ENCODE measurements around the gene TIMD4.

The TIMD4 gene

DNA sequence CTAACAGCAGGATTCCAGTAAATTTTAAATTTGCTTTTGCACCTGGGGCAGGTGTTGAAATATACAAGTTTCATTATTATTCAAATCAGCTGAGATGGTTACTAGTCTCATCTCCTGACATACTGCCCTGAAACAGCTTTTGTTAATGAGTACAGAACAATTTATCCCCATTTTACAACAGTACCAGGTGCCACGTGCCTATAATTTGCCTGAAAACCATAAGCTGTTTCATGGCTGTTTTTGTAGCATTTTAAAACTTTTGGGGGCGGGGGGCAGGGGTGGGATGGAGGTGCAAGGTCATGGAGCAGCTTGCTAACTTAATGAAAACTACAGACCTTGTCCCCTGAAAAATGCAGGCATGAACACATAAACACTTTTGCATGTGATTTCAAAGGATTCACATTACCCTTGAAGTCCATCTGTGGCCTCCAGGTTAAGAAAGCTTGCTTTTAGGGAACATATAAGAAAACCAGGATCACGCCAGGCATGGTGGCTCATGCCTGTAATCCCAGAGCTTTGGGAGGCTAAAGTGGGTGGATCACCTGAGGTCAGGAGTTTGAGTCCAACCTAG, 42.1 kb downstream of the TIMD4 start:
- DNase-seq = no peak

DNA sequence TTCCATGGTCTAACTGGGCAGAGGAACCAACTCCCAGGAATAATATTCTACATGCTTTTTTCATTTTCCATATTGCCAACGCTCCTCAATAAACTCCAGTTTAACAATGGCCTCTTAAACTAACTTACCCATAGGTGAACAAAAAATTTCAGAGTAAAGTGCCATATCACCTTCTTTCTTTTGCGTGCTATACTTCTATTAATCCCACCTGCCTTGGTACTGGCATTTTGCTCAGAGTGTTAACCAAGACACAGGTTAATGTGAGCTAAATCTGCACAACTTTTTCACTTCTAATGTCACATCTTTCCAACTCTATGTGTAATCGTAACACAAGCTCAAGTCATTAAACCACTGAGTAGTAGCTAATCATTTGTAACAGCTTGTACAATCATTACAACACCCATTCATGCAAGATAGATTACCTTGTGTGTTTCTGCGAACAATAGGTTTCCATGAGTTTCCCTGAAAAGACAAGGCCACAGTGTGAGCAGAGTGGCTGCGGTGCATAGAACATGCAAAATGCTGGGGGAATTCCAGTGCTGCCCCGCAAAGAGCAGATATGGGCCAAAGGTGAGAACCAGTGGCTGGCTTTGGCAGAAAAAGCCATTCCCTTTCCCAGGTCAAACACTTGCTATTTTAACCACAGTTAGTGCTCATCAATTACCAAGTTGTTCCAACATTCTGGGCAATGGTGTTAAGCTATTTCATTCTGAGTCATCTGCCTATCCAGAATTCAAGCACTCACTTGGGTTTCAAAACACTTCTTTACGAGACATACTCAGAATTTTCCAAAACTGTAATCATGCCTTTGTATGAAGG, 42.8 kb downstream of the TIMD4 start:
- no peak for DNase-seq

DNA sequence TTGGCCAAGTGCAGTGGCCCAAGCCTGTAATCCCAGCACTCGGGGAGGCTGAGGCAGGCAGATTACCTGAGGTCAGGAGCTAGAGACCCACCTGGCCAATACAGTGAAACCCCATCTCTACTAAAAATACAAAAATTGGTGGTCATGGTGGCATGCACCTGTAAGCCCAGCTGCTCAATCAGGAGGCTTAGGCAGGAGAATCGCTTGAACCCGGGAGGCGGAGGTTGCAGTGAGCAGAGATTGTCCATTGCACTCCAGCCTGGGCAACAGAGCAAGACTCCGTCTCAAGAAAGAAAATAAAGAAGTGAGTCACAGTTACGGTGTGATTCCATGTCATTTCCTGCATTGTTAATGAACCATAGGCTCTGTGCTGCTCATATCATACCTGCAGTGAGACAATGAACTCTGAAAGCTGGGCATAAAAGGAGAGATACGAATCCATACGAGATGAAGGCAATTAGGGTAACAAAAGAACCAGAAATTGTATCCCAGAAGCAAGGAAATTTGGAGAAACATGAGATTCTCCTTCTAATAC, 44.6 kb downstream of the TIMD4 start:
- no peak for DNase-seq

DNA sequence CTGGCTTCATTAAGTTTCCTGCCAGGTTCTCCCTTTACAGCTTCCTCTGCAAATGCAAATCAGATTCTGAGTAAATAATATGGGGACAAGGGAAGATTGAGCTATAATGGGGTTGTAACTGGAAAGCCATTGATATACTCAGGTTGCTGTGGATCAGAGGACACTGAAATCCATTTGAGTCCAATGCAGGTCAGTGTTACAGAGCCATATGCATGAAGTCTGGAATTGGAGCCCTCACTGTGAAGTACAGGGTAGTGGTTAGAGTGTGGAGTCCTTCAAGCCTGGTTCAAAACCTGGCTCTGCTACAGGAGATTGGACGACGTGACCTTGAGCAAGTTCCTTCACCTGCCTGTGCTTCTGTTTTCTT, 48.7 kb downstream of the TIMD4 start:
- DNase-seq = no peak

DNA sequence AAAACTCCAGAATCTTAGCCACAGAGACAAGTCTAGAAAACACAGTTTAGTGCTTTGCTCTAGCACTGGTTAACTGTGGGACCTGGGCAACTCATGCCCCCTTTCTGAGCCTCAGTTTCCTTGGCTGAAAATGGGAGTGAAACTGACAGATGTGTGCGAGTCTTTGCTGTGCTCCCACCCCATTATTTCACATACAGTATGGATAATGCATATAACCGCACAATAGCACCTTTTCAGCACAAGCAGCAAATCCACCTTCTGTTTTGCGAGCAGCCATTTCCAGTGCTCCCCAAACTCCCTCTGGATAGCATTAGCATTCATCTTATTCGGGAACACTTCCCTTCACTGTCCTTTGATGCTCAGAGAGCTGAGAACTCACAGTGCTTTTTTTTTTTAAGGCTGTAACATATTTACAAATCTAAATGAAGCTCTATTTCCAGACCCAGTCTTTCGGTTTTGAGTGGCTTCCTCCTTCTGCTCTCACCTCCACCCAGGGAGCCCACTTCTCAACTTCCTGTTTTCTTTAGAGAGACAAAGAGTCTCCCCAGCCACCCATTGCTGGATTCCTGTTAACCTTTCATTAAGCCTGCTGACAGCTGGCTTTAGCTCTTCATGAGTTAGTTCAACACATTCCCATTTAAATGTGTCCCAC, 49.2 kb downstream of the TIMD4 start:
- DNase-seq = peak; percentile 93

DNA sequence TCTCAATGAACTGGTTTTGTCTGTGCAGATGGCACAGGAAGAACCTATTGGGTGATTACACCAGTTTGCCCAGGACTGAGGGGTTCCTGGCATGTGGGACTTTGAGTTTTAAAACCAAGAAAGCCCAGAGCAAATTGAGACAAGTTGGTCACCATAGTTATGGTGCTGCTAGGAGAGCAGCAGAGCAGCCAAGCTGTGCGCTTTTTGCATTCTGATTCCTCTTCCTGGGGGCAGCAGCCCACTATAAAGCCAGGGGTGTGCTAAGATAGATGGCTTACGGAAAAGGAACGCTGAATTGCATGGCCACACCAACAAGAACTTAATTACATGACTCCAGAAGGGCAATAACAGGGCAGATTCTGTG, 49.7 kb downstream of the TIMD4 start:
- DNase-seq = no peak

DNA sequence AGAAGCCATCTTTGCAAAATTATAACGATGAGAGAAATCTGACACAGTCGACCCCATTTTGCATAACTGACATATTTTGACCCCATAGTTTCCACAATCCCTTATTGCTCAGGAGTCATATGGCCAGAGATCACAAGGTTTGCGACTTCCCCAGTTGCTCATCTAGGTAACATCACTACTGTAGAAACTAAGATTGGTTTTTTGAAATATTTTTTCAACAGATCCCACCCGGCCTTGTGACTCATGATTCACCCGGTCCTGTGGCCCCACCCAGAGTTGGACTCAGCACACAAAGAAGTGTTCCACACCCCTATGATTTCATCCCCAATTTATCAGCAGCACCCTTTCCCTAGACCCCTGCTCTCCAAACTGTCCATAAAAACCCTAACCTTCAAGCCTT, 50.2 kb downstream of the TIMD4 start:
- no peak for DNase-seq

DNA sequence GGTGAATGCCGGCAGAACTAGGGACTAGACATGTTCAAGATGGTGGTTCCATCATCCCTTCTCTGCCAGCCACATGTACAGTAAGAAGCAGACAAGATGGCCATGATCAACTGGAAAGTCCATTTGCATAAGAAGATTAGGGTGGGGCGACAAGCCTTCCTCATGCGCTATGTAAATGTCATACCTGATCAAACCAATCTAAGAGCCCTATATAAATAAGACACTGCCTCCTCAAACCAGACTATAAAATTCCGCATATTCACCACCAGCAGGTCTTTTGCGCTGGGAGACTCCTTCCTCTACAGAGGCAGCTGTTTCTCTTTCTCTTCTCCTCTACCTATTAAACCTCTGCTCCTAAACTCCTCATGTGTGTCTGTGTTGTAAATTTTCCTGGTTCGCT, 53.8 kb downstream of the TIMD4 start:
- DNase-seq = no peak

DNA sequence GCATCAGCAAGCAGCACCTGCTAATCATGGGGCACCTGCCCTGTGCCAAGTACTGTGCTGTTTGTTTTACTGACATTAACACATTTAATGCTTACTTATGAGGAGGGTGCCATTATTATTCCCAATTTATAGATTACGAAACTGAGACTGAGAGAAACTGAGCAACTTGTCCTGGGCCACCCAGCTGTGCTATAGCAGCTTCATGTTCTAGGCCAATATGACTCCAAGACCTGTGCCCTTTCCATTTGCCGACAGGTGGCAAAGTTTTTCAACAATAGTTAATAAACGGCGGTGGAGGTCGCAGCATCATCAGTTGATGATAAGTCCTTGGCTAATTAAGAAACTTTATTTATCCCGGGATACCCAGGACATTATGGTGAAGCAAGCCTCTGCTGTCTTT, 55.4 kb downstream of the TIMD4 start:
- DNase-seq = no peak

DNA sequence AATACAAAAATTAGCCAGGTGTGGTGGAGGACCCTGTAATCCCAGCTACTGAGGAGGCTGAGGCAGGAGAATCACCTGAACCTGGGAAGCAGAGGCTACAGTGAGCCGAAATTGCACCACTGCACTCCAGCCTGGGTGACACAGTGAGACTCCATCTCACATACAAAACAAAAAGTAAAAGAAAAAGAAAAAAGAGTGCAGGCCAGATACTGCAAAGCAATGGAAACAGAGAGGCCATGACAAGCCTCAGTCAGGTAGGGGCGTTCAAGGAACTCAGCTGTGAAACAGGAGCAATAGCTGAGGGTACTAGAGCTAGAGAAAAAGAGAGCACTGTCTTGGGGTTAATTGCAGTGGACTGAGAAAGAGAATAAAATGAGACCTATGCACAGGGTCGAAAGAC, 56.2 kb downstream of the TIMD4 start:
- DNase-seq = no peak

DNA sequence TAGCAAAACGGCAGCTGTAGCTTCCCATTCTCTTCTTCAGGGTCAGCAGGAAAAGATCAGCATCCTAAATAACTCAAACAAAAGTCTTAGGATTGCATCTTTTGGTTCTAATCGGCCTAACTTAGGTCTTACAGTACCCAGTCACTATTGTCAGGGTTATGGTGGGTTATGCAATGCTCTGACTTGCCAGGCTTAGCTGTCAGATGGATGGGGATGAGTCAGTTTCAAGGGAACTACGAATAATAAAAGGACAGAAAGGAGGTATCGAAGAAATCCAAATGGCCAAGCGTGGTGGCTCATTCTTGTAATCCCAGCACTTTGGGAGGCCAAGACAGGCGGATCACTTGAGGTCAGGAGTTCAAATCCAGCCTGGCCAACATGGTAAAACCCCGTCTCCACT, 66.5 kb downstream of the TIMD4 start:
- no peak for DNase-seq

DNA sequence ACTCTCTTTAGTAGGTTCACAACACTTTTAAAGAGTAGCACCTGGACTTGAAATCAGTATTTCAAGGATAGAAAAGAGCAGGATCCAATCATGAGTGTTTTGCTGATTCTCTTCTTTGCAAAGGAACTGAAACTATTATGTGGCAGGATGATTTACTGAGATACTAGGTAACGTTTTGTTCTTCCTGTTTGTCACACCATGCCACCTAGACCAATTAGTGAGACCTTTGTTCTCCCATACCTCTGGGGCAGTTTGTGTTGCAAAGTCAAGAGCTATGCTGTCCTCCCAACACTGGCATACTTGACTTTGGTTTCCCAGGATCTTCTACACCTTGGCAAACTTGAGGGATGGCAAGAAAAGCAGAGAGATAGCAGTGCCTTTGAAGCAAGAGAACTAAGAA, 69.5 kb downstream of the TIMD4 start:
- no peak for DNase-seq

DNA sequence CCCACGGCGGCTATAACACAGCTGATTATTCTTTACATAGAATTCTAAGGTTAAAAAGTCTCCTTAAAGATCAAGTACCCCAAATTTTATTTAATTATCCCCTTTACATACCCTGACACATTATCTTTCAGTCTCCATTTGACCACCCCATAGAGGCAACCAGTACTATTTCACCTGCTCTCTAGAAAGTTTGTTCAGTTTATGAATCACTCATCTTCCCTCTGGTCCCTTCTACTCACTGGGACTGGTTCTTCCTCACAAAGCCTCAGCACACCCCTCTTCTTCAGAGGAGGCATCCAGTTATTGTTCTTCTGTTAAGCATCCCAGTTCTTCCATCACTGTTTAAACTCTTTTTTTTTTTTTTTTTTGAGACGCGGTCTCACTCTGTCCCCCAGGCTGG, 70.2 kb downstream of the TIMD4 start:
- DNase-seq = no peak

DNA sequence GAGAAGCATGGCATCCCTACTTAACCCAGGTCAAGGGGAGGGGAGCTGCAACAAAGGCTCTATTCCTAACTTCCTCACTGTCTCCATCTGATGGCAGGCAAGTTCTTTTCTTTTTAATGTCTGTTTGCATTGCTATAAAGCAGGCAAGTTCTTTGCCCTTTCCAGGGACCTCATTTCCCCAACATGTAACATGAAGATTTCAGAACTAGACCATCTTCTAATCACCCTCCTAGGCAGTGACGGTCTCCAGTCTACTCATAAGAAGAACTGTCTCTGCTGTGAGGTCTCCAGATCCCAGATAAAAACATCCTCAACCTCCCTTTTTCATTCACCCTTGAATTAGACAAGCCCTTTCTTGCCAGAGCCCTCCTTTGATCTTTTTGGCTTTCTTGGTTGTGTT, 70.8 kb downstream of the TIMD4 start:
- no peak for DNase-seq

DNA sequence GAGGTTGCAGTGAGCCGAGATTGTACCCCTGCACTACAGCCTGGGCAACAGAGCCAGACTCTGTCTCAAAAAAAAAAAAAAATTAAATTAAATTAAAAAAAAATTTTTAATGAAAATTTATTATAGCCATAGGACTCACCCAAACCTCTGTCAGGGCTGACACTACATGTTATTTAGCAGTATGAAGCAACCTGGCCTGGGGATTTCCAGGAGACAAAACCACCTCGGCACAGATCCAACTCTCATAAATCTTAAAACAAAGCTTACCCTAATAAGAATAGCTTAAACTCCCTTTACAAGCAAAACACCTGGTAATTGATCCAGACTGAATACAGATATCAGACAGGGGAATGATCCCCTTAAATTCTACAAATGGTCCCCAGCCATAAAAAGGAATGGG, 74.5 kb downstream of the TIMD4 start:
- DNase-seq = no peak

DNA sequence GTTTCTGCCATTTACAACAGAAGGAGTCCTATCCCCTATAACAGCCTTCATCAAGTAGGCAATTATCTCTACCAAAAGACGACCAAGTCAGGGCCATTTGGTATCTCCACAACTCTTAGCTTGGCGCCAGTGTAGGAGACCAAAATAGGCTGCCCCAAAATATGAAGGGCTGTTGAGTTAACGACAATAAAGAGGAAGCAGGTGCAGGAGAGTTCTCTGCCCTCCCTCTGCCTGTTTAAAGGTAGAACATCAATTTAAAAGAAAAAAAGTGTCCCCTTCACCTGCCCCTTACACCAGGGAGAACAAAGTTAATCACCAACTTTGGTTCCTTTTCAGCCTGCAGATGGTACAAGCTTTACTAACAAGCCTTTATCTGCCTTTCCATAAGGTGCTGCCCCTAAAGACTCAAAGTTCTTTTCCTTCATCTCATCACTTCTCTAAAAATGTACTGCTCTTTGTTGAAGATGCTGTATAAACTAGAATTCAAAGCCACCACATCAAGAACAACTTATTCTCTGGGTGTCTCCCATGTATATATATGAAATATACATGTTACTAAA, 79.6 kb downstream of the TIMD4 start:
- no peak for DNase-seq

DNA sequence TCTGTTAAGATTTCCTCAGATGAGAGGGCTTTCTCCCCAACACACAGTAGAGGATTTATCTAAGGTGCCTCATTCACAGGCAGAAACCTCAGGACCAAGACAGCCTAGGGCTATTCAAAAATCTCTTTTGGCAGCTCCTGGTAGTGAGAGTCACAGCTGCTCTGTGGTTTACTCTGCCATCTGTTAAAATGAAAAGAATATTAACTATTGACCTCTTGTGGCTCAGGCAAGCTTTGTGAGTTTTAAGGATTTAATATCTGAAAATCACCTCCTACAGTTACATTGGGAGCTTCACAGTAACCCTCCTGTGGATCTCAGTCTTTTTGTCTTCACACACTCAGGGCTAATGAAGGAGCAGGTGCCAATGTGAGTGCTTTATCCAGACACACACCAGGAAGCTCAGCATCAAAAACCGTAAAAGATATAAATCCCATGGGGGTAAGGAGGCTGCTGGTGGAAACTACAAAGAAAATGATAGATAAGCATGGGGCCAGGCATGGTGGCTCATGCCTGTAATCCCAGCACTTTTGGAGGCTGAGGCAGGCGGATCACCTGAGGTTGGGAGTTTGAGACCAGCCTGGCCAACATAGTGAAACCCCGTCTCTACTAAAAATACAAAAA, 83.3 kb downstream of the TIMD4 start:
- peak; percentile 65 for DNase-seq

DNA sequence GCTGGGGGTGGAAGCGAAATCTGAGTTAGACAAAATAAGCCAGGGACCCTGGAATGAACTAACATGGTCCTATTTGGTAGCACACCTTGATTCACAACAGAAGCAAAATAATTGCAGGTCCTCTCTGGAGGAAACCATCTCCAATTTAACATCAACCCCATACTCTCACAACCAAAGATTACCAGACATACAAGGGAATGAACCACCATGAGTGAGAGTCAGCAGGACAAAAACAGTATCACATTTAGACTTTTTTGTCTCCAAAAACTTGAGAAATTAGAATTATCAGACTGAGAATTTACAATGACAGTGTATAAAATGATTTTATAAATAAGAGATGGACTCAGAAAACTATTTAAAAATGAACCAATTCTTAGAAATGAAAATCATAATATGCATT, 91.8 kb downstream of the TIMD4 start:
- no peak for DNase-seq

DNA sequence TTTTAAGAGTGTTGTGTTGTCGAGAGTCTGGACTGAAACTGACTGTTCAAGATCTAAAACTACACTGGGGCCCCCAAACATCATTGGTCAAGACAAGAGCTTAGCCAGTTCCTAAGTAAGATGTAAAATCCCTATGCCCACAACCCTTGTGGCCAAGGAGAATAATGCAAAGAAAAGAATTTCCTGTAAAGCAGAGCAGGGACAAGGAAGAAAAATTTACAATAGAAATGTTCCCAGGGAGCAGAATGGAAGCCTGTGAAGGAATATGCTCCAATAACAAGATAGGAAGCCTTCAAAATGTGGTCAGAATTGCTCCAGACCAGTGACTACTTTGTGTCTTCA, 92.6 kb downstream of the TIMD4 start:
- DNase-seq = no peak

Data from NCI-H1092 (cell line).